ENCODE data around the gene MYO16. TPM values are rescaled to one million over a fixed set of nuclear protein-coding genes. Genes with fewer than 3 reads are reported as not detected.

The MYO16 gene
- total RNA-seq, 3 donors from 2014 or later, result 0.15 to 0.48 (median 0.33) TPM

DNA sequence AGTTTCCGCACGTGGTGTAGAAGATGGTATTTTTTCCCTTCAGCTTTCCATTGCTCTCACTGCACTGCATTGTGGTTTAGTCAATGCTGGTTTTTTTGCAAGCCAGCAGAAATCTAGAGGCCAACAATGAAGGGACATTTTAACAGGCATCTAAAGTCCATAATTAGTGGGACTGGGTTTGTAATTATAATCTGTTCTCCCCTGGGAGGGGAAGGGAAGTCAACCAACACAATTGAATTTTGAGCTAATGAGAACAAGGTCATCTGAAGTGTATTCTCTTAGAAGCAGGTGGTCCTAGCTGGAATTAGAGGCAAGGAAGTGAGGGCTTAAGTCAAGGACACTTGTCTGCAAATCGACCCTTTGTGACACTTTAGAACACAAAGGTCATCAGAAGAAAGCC, 156.4 kb downstream of the MYO16 start:
- DNase-seq (ENCODE audit: low spot score in 2 of 2), result no peak
- Histone ChIP-seq H3K4me3 (no peak overlapping the region), H3K27ac (no peak overlapping the region), H3K9me3 (no peaks in the 10 kb centered on the region), H3K4me1 (no peaks in the 10 kb centered on the region), H3K27me3 (no peaks in the 10 kb centered on the region), H3K36me3 (no peaks in the 10 kb centered on the region)
- intact Hi-C loops (cut with DNase I; ENCODE audit: low total_unique reads), result no loop called here
- no peak for TF ChIP-seq POLR2AphosphoS5 (IDR thresholded peaks at IDR 0.05)
- no peak for TF ChIP-seq POLR2A (IDR thresholded peaks at IDR 0.05)
- TF ChIP-seq, protein P1, sequence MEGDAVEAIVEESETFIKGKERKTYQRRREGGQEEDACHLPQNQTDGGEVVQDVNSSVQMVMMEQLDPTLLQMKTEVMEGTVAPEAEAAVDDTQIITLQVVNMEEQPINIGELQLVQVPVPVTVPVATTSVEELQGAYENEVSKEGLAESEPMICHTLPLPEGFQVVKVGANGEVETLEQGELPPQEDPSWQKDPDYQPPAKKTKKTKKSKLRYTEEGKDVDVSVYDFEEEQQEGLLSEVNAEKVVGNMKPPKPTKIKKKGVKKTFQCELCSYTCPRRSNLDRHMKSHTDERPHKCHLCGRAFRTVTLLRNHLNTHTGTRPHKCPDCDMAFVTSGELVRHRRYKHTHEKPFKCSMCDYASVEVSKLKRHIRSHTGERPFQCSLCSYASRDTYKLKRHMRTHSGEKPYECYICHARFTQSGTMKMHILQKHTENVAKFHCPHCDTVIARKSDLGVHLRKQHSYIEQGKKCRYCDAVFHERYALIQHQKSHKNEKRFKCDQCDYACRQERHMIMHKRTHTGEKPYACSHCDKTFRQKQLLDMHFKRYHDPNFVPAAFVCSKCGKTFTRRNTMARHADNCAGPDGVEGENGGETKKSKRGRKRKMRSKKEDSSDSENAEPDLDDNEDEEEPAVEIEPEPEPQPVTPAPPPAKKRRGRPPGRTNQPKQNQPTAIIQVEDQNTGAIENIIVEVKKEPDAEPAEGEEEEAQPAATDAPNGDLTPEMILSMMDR (IDR thresholded peaks at IDR 0.05), result no peak

DNA sequence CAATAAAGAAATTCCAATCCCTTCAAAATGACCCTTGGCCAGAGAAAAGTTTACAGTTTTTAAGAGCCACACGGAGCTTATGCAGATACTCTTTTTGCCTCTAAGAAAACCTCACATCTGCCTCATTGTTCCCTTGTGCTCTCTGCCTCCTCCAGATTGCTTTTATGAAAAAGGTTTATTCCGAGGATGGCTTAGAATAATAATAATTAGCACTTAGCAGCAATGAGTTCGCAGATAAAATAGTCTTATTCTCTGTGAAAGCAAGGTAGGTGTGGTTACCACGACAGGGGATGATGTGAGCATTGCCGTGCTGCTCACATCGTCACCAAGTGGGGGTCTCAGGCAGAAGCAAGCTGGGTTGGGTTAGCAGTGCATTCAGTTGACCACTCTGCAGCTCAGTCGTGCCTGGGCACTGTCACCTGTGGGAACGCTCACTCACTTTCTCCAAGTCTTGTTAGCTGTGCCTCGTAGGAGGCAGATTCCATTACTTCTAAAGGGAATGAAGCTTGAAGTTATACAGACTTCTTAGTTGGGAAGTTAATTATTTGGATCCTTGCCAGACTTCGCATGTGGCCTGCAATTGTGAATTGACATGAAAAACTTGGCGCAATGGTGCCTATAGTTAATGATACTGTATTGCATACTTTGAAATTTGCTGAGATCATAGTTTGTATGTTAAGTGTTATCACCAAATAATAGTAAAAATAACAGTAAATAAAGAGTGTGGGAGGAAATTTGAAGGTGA, 157.2 kb downstream of the MYO16 start:
- intact Hi-C loops (cut with DNase I; ENCODE audit: low total_unique reads), result no loop called here
- TF ChIP-seq POLR2A (IDR thresholded peaks at IDR 0.05) (no peak), POLR2AphosphoS5 (IDR thresholded peaks at IDR 0.05) (no peak)
- TF ChIP-seq, protein P1 (IDR thresholded peaks at IDR 0.05), result no peak
- Histone ChIP-seq H3K4me1 (no peaks in the 10 kb centered on the region), H3K36me3 (no peaks in the 10 kb centered on the region), H3K27me3 (no peaks in the 10 kb centered on the region), H3K4me3 (no peak overlapping the region), H3K27ac (no peak overlapping the region), H3K9me3 (no peaks in the 10 kb centered on the region)
- no peak for DNase-seq (ENCODE audit: low spot score in 2 of 2)

DNA sequence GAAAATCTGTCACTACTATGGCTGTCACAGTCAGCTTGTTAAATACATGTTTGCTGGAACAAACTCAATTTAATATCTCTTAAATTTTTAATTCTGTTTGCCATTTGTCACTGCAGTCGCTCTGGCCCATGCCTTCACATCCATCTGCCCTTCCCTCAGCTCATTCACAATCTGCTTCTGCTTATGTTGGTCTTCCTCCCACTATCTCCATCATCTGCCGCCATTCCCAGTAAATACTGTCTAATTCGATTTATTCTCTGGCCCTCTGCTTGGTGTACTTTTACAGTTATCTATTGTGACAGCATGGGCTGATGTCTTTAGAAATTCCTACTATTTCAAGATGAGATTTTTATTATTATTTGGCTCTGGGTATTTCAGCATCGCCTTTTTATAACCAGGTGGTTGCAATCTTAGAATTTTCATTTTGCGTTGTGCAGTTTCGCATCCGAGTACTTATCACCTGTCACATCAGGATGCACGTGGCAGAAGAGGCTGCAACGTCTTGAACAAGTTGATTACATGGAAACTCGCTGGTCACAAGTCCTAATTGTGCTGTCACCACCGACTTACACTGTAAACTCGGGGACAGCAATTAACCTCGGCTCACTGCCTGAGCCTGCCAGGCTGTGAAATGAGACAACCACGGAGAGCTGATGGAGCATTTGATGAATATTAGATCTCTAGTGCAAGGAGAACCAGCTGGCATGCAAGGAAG, 158.4 kb downstream of the MYO16 start:
- TF ChIP-seq POLR2AphosphoS5 (IDR thresholded peaks at IDR 0.05), result no peak
- no peak for TF ChIP-seq POLR2A (IDR thresholded peaks at IDR 0.05)
- TF ChIP-seq, protein P1 (IDR thresholded peaks at IDR 0.05), result no peak
- no peak overlapping the region for H3K27ac ChIP-seq
- H3K9me3 ChIP-seq, result no peaks in the 10 kb centered on the region
- H3K4me3 ChIP-seq, result no peak overlapping the region
- H3K36me3 ChIP-seq, result no peaks in the 10 kb centered on the region
- intact Hi-C loops (cut with DNase I; ENCODE audit: low total_unique reads), result no loop called here
- no peak for DNase-seq (ENCODE audit: low spot score in 2 of 2)
- no peaks in the 10 kb centered on the region for H3K4me1 ChIP-seq
- H3K27me3 ChIP-seq, result no peaks in the 10 kb centered on the region

DNA sequence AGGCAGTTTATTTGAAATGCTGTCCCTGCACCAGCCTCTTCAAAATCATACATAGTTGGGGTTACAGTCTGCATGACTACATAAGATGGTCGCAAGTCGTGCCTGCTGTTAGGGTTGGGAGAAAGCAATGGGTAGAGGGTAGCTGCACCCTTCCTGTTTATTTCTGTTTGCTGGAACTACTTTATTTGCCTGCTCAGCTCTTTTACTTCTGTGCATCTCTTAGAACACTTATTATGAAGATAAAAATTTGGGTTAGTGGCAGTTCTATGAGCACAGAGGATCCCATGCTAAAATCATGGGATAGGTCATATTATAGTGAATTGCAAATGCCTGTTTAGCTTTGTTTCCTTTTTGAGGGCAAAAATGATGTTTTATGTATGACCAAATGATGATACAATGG, 160.1 kb downstream of the MYO16 start:
- Histone ChIP-seq H3K4me1 (no peaks in the 10 kb centered on the region), H3K36me3 (no peaks in the 10 kb centered on the region), H3K9me3 (no peaks in the 10 kb centered on the region), H3K4me3 (no peak overlapping the region), H3K27ac (no peak overlapping the region), H3K27me3 (no peaks in the 10 kb centered on the region)
- no peak for TF ChIP-seq POLR2AphosphoS5 (IDR thresholded peaks at IDR 0.05)
- TF ChIP-seq, protein P1 (IDR thresholded peaks at IDR 0.05), result no peak
- TF ChIP-seq POLR2A (IDR thresholded peaks at IDR 0.05), result no peak
- DNase-seq (ENCODE audit: low spot score in 2 of 2), result no peak
- intact Hi-C loops (cut with DNase I; ENCODE audit: low total_unique reads), result no loop called here

DNA sequence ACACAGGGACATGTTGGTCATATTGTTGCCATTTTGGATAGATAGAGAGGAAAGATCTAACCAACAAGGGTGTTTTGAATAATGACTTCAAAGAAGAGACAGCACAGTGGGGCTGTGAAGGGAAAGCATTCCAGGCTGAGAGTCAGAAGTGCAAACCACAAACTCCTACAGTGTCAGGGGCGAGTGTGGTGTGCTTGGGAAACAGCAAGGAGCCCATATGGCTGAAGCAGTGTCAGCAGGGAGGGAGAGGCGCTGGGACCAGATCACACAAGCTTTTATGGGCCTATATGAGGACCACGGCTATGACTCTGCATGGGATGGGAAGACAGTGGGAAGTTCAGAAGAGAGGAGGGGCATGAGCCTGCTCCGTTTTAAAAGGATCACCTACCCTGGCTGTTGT, 166.4 kb downstream of the MYO16 start:
- no peak overlapping the region for H3K27ac ChIP-seq
- DNase-seq (ENCODE audit: low spot score in 2 of 2), result no peak
- H3K4me1 ChIP-seq, result no peaks in the 10 kb centered on the region
- intact Hi-C loops (cut with DNase I; ENCODE audit: low total_unique reads), result no loop called here
- no peaks in the 10 kb centered on the region for H3K36me3 ChIP-seq
- no peak overlapping the region for H3K4me3 ChIP-seq
- H3K27me3 ChIP-seq, result no peaks in the 10 kb centered on the region
- no peak for TF ChIP-seq POLR2A (IDR thresholded peaks at IDR 0.05)
- no peak for TF ChIP-seq POLR2AphosphoS5 (IDR thresholded peaks at IDR 0.05)
- TF ChIP-seq, protein P1 (IDR thresholded peaks at IDR 0.05), result no peak
- no peaks in the 10 kb centered on the region for H3K9me3 ChIP-seq

All from breast epithelium (tissue), 4 donors.